Placental pericyte (primary cell): ENCODE results near the gene USP28. TPM values are rescaled to one million over a fixed set of nuclear protein-coding genes. Genes with fewer than 3 reads are reported as not detected.

Experiments
- small RNA-seq: library from RNA; depleted of rRNA; stranded (forward); fragments of <200 nt; gene quantifications from one replicate; pipeline ENCODE3, GENCODE V24; 2012; ENCODE audit warnings: low replicate concordance
- total RNA-seq: library from RNA; depleted of rRNA; stranded (reverse); fragments of >200 nt; gene quantifications from 2 replicates; pipeline ENCODE4 v1.2.3, GENCODE V29; 2012

The USP28 gene, protein sequence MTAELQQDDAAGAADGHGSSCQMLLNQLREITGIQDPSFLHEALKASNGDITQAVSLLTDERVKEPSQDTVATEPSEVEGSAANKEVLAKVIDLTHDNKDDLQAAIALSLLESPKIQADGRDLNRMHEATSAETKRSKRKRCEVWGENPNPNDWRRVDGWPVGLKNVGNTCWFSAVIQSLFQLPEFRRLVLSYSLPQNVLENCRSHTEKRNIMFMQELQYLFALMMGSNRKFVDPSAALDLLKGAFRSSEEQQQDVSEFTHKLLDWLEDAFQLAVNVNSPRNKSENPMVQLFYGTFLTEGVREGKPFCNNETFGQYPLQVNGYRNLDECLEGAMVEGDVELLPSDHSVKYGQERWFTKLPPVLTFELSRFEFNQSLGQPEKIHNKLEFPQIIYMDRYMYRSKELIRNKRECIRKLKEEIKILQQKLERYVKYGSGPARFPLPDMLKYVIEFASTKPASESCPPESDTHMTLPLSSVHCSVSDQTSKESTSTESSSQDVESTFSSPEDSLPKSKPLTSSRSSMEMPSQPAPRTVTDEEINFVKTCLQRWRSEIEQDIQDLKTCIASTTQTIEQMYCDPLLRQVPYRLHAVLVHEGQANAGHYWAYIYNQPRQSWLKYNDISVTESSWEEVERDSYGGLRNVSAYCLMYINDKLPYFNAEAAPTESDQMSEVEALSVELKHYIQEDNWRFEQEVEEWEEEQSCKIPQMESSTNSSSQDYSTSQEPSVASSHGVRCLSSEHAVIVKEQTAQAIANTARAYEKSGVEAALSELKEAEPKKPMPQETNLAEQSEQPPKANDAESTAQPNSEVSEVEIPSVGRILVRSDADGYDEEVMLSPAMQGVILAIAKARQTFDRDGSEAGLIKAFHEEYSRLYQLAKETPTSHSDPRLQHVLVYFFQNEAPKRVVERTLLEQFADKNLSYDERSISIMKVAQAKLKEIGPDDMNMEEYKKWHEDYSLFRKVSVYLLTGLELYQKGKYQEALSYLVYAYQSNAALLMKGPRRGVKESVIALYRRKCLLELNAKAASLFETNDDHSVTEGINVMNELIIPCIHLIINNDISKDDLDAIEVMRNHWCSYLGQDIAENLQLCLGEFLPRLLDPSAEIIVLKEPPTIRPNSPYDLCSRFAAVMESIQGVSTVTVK
- 25.6 and 44.0 TPM in 2 replicates for total RNA-seq

DNA sequence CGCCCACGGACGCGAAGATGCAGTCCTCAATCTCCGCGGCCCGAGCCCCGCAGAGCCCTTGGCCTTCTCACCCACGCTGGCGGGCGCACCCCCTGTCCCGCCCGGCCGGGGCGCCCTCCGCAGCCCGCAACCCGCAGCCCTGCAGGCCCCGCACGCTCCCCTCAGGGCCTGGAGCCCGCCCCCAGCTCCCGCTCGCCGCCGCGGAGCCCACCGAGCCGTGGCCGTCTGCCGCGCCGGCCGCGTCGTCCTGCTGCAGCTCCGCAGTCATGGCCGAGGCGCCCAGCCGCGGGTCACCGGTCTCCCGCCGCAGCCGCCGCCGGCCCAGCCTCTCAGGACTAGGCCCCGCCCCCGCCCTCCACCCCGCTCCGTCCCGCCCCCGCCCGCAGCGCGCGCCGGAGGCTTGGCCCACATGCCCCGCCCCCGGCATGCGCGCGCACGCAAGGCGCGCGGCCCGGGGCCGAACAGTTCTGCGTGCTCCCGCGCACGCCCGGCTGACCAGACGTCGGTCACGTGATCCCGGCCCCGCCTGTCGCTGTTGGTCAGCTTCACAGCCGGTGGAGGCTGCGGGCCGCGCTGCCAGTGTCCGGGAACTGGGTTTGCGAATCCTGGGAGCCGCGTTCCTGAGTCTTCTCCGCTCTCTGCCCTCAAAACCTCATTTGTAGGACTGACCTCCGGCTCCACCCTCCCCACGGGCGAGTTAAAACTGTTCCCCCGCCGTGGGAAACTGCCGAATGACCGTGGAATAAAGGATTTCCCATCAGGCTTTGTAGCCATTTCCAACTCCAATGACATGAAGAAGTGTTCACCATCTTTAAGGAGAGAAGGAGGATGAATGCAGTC lies at the start of gene USP28:
USP28 (minus strand) TSS at position 339 of the 840 bp plus-strand sequence; CDS start at position 268, 71 bp downstream.

DNA sequence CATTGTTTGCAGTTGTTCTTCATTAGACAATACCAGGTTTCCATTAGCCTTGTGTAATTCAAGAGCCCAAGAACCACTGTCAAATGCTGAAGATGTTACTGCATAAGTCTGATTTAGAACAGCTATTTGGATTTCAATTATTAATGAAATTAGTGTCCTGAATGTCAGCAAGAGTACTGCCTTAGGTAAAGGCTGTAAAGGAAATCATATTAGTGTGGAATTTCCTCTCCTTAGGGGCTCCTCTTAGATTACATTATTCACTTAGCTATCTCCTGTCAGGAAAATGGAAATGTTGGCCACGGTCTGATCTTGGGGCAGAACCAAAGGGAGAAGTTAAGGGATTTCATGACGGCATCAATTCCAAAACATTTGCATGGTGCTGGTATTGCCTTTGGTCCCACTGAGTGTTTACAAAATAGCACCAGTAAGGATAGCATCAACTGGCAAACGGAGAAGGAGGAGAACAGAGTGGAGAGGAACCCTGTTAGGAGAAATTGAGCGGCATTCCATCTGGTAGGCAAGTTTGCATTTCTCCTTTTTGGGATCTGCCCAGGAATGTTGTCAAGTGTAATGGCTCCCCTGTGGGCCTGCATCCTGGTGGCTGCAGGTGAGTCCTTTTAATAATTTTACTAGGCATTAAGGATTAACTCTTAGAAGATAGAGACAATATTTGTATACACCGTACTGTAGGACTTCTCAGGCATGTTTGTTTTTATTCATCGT lies 29.2 kb upstream of the USP28 start, which contains the start of gene HTR3B:
HTR3B (plus strand) TSS at position 418 of the 723 bp plus-strand sequence; CDS start at position 556, 138 bp downstream.

DNA sequence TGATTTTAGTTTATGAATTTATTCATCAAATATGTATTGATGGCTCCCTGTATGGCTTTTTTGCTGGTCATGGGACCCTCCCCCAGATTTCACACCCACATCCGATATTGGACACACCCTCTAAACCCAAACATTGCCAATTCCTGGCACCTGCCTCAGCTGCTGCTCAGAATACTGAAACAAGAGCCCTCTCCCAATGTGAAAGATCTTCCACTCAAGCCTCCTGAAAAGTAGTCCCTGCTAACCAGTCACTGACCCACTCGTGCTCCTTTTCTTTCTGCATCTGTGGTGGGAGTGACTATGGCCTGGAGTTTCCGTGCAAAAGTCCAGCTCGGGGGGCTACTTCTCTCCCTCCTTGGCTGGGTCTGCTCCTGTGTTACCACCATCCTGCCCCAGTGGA lies 95.9 kb downstream of the USP28 start, which contains the start of gene CLDN25:
CLDN25 (plus strand) TSS at position 301 of the 400 bp plus-strand sequence; CDS start at position 301, 0 bp downstream.

DNA sequence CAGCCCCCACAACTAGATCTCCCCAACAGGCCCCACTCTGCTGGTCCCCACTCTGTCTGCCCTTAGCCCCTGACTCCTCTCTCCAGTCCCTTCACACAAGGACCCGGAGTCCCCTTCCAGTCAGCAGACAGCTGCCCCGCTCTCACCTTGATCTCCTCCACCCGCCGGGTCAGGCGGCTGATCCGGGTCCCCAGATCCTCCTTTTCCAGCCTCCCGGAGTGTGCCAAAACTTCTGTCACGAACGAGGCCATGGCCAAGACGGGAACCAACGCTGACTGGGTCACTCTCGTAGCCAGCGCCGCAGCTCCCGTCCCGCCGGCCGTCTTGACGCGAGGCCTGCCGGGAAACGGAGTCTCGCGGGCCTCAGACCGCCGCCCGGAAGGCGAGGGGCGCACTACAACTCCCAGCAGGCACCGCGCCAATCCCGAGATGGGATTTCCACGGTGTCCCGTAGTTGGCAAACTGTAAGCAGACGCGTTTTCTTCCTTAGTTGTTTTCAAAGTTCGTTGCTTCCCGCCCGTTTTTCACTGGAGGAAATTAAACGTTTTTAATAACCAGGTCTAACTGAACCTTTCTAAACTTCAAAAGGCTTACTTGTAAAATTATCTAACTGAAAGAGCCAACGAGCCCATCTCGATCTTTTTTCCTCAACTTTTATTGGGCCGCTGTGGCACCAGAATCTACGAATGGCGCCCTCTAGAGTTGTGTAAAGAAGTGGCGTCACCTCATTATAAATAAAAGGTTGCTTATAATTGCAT lies 101.8 kb downstream of the USP28 start, which contains the start of gene ZW10:
ZW10 (minus strand) TSS at position 277 of the 758 bp plus-strand sequence; CDS start at position 251, 26 bp downstream.

Small RNA genes lying within 50 kb of the gene (small RNA-seq; reads per million reads assigned to genes)
- not detected for gene LRRC37A13P
- gene RNU6-1107P = not detected
- not detected for gene RPS29P19

Other genes with a start within 250 kb of the USP28 start
- under 0.01 and 3.7 TPM in 2 replicates for gene TMPRSS5, start 169.3 kb downstream of the USP28 start, total RNA-seq
- gene ZW10, start 101.9 kb downstream of the USP28 start, total RNA-seq = 22.3 and 33.6 TPM in 2 replicates
- not detected in 2 replicates for gene CLDN25, start 95.8 kb downstream of the USP28 start, total RNA-seq
- gene HTR3B, start 29.2 kb upstream of the USP28 start, total RNA-seq = not detected in 2 replicates
- not detected in 2 replicates for gene HTR3A, start 99.5 kb upstream of the USP28 start, total RNA-seq
- gene ZBTB16, start 184.1 kb upstream of the USP28 start, total RNA-seq = under 0.01 and 0.43 TPM in 2 replicates